Measurements from ENCODE around the gene CD40.

Gene CD40

DNA sequence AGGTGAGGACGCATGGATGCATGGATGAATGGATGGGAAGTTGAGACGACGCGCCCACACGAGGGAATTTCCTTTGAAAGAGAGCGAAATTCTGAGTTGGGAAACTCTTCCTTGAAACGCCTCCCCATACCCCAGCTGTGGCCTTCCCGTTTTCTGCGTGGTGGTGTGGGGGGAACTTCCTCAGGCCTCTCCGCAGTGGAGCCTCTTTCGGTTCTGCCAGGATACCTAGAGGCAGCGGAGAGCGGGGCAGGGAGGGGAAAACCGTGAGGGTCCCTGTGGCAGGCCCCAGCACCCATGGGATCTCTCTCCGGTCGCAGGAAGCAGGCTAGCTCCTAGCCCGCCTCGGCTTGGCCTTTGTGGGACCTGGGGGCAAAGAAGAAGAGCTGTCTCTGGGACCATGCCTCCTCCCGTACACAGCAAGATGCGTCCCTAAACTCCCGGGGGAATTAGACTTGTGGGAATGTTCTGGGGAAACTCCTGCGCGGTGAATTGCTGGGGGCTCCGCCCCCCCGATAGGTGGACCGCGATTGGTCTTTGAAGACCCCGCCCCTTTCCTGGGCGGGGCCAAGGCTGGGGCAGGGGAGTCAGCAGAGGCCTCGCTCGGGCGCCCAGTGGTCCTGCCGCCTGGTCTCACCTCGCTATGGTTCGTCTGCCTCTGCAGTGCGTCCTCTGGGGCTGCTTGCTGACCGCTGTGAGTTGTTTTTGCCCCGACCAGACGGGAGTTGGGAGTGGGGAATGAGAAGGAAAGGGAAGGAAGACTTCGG is at the start of gene CD40:
Gene CD40, plus strand, starts transcription at position 611 of the 764 bp plus-strand sequence. Its CDS starts 30 bp downstream, at position 641.
- no peaks in the 10 kb centered on the region for H3K9me3 ChIP-seq (ENCODE audit: control insufficient read depth, insufficient read depth, low read length)
- H3K36me3 ChIP-seq (ENCODE audit: insufficient read depth, low read length), result no peaks in the 10 kb centered on the region
- peak within 1 kb of the TSS; percentile 50 for H3K9ac ChIP-seq (ENCODE audit: low read depth, low read length)
- no peaks in the 10 kb centered on the region for H3K4me1 ChIP-seq (ENCODE audit: insufficient read depth, low read length)

DNA sequence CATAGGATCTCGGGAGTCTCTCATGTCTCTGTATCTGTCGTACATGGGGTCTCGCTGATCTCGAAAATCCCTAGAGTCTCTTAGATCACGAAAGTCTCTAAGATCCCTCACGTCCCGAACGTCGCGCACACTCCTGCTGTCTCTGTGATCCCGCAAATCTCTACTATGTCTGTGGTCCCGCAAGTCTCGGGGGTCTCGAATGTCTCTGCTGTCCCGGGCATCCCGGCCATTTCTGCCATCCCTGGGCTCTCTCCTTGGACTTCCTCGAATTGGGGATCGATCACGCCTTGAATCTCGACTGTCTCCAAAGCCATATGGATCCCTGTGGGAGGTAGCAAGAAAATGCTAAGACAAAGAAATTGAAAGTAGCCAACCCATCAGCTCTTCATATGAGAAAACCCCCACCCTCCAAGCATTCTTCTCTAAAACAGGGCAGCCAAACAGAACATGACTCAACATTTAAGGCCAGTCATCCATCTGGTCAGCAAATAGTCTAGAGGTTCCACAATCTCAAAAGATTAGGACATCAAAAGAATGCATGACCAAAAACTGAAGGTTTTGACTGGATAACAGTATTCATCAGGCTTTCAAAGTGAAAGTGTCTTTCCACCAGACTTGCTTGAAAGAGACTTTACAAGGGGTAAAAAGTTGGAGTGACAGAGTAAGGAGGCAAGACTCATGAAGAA is 47.8 kb upstream of the CD40 start:
- peaks cover 5% of the 10 kb centered on the region for H3K36me3 ChIP-seq (ENCODE audit: insufficient read depth, low read length)

DNA sequence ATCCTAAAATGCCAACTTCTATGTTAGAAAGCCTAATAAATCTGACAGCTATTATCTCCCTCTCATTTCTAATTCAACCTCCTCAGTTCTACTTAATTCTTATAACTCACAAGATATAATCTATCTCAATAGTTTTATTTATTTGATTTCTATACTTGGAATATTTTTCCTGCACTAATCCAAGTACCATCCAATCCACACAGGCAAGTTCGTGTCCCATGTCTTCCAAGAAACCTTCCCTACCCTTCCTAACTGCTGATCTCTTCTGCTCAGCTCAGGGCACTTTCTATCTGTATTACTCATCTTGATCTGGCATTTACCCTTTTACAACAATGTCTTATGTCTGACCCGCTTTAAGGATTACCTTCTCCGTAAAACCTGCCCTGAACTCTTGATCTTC is 46.5 kb upstream of the CD40 start:
- no peaks in the 10 kb centered on the region for H3K9me3 ChIP-seq (ENCODE audit: control insufficient read depth, insufficient read depth, low read length)
- peaks cover 8% of the 10 kb centered on the region for H3K36me3 ChIP-seq (ENCODE audit: insufficient read depth, low read length)
- no peak overlapping the region for H3K9ac ChIP-seq (ENCODE audit: low read depth, low read length)
- peaks cover 28% of the 10 kb centered on the region for H3K4me1 ChIP-seq (ENCODE audit: insufficient read depth, low read length)

More for the DNA sequence above, 47.8 kb upstream of the CD40 start:
- H3K4me1 ChIP-seq (ENCODE audit: insufficient read depth, low read length), result peaks cover 24% of the 10 kb centered on the region
- H3K9me3 ChIP-seq (ENCODE audit: control insufficient read depth, insufficient read depth, low read length), result no peaks in the 10 kb centered on the region
- no peak overlapping the region for H3K9ac ChIP-seq (ENCODE audit: low read depth, low read length)

DNA sequence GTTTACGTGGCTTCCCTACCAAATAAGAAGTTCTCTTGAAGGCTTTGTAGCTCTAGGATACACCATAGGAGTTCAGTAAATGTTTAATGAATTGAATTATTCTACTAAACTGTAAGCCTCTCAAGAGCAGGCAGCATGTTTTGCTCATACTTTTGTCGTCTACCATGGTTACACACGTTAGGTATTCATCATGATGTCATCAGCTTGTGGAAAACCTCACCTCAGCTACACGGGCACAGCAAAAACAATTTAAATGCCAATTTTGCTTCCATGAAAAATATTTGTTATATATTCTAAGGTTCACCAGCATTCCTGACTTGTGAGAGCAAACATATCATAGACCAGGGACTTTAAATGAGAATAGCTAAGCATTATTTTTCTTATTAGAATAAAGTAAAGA is 45.1 kb upstream of the CD40 start:
- Histone ChIP-seq H3K9ac (ENCODE audit: low read depth, low read length) (no peak overlapping the region), H3K4me1 (ENCODE audit: insufficient read depth, low read length) (peaks cover 30% of the 10 kb centered on the region), H3K36me3 (ENCODE audit: insufficient read depth, low read length) (peaks cover 3% of the 10 kb centered on the region; the same call in 1 of the 2 replicates), H3K9me3 (ENCODE audit: control insufficient read depth, insufficient read depth, low read length) (no peaks in the 10 kb centered on the region)

DNA sequence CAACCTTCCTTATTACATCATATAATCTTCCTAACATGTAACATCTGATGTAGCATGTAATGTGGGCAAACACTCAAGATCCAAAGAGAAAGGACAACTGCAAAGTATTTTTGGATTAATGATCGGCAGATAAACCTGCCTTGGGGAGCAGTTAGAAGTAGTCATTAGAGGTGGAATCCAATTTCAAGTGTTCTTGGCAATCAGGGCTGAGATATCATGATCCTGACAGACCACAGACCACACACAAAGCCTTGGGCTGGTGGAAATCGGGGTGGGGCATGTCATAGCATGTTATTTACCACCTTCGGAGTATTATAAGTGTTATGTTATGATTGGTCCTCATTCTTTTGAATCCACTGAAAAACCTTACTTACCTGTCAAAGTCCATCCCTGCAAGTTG is 44.7 kb upstream of the CD40 start:
- H3K9me3 ChIP-seq (ENCODE audit: control insufficient read depth, insufficient read depth, low read length), result no peaks in the 10 kb centered on the region
- no peak overlapping the region for H3K9ac ChIP-seq (ENCODE audit: low read depth, low read length)
- H3K4me1 ChIP-seq (ENCODE audit: insufficient read depth, low read length), result peaks cover 30% of the 10 kb centered on the region
- peaks cover 3% of the 10 kb centered on the region; the same call in 1 of the 2 replicates for H3K36me3 ChIP-seq (ENCODE audit: insufficient read depth, low read length)

DNA sequence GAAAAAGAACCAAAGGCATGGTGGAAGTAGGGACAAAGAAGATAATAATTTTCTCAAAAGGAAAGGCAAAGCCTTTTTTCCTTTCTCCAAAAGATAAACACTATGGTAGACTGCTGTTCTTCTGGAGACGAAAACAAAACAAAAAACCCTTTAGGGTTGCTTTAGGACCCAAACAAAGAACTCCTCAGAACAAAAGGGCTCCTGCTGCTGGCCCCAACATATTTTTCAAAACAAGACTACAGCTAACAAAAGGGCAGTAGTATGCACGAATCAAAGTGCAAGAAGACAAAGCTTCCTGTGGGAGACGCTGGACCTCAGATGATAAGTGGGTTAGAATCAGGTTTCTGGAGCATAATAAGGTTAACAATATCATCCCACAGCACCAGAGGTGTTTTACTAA is 44.1 kb upstream of the CD40 start:
- Histone ChIP-seq H3K9me3 (ENCODE audit: control insufficient read depth, insufficient read depth, low read length) (no peaks in the 10 kb centered on the region), H3K36me3 (ENCODE audit: insufficient read depth, low read length) (peaks cover 3% of the 10 kb centered on the region; the same call in 1 of the 2 replicates), H3K9ac (ENCODE audit: low read depth, low read length) (no peak overlapping the region), H3K4me1 (ENCODE audit: insufficient read depth, low read length) (peaks cover 30% of the 10 kb centered on the region)

DNA sequence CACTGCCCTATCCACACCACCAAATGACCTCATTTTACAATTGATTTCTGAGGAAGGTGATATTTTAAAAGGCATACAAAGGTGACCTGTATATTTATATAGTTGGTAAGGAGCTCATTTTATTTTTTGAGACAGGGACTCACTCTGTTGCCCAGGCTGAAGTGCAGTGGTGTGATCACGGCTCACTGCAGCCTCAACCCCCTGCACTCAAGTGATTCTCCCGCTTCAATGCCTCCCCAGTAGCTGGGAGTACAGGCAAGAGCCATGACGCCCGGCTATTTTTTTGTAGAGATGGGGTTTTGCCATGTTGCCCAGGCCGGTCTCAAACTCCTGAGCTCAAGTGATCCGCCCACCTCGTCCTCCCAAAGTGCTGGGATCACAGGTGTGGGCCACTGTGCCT is 41.3 kb upstream of the CD40 start:
- Histone ChIP-seq H3K9ac (ENCODE audit: low read depth, low read length) (no peak overlapping the region), H3K9me3 (ENCODE audit: control insufficient read depth, insufficient read depth, low read length) (no peaks in the 10 kb centered on the region), H3K4me1 (ENCODE audit: insufficient read depth, low read length) (peaks cover 27% of the 10 kb centered on the region), H3K36me3 (ENCODE audit: insufficient read depth, low read length) (peaks cover 3% of the 10 kb centered on the region; the same call in 1 of the 2 replicates)

DNA sequence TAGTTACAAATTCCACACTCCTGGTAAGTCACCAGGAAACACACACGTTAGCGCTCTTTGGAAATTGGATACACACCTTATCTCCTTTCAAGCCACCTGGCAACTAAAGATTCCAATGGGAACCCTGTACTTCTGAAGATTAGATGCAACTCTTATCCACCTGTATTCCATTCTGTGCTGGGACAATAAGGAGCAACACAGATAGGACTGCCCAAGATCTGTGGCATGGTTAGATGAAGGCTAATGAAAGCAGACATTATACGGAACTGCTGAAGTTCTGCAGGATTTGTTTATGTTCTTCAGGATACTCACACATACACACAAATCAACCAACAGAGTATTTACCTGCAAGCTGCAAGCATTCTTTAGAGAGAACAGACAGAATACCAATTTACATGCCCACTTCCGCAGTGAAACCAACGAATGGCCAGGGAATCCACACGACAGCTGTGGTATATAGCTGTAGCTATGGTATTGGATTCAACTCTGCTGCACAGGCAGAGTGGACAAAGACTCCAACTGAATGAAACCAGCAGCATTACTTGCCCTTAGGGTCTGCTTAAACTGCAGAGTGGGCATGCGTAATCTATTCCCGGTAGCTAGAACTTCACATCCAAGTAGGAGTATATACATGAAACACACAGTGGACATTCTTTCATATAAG is 40.3 kb upstream of the CD40 start:
- H3K4me1 ChIP-seq (ENCODE audit: insufficient read depth, low read length), result peaks cover 25% of the 10 kb centered on the region
- no peaks in the 10 kb centered on the region for H3K9me3 ChIP-seq (ENCODE audit: control insufficient read depth, insufficient read depth, low read length)
- H3K36me3 ChIP-seq (ENCODE audit: insufficient read depth, low read length), result peaks cover 3% of the 10 kb centered on the region; the same call in 1 of the 2 replicates
- no peak overlapping the region for H3K9ac ChIP-seq (ENCODE audit: low read depth, low read length)

DNA sequence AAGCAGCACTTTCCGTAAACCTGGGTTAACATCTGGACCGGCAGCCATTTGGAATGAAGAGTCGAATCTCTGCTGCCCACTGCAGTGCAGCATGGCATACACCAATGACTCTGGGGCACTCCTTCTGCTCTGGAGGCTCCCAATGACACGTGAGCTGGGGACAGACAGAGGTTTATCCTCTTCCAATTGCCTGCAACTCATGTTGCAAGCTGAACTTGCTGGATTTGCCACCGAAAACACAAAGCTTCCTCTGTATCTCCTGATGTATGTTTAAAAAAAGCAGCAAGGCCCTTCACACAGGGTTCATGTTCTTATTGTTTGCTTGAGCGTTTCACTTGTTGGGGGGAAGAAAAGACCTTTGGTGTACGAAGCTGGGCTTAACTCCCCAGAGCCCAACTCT is 39.2 kb upstream of the CD40 start:
- H3K9me3 ChIP-seq (ENCODE audit: control insufficient read depth, insufficient read depth, low read length), result no peaks in the 10 kb centered on the region
- peaks cover 3% of the 10 kb centered on the region; the same call in 1 of the 2 replicates for H3K36me3 ChIP-seq (ENCODE audit: insufficient read depth, low read length)
- no peak overlapping the region for H3K9ac ChIP-seq (ENCODE audit: low read depth, low read length)
- peaks cover 16% of the 10 kb centered on the region for H3K4me1 ChIP-seq (ENCODE audit: insufficient read depth, low read length)

DNA sequence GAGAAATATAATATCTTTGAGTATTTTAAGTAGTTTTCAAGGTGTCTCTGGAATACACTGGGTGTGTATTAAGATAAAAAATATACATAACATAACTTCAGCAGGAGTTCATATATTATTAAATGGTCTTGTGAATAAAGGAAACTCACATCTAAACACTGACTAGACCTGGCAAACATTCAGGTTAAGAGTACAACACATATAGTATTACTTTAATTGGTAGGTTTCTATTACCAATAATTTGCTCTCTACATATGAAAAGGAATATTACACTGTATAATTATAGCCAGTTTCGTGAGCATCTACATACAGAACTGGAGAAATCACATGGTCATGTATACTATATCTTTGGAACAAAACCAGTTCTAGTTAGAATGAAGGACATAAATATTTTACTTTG is 37.0 kb upstream of the CD40 start:
- H3K9me3 ChIP-seq (ENCODE audit: control insufficient read depth, insufficient read depth, low read length), result no peaks in the 10 kb centered on the region
- no peak overlapping the region for H3K9ac ChIP-seq (ENCODE audit: low read depth, low read length)
- H3K4me1 ChIP-seq (ENCODE audit: insufficient read depth, low read length), result peaks cover 9% of the 10 kb centered on the region; the same call in 1 of the 2 replicates
- no peaks in the 10 kb centered on the region for H3K36me3 ChIP-seq (ENCODE audit: insufficient read depth, low read length)

DNA sequence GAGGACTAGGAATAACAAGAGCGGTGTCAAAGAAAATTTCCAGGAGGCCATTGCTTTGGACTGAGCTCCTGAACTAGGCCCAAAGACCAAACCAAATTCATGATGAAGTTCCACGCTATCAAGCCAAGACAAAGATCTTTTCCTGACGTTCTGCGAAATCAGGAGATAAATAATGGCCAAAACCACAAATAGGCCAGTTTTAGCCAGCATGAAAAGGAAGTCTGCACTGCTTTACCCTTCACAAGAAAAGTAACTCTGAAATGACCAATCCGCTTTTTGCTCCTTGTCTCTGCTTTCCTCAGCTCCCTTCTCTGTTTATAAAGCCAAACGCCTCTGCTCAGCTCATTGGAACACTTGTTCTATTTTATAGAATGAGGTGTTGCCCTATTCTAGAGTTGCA is 35.0 kb upstream of the CD40 start:
- Histone ChIP-seq H3K4me1 (ENCODE audit: insufficient read depth, low read length) (peaks cover 5% of the 10 kb centered on the region; the same call in 1 of the 2 replicates), H3K9me3 (ENCODE audit: control insufficient read depth, insufficient read depth, low read length) (no peaks in the 10 kb centered on the region), H3K36me3 (ENCODE audit: insufficient read depth, low read length) (no peaks in the 10 kb centered on the region), H3K9ac (ENCODE audit: low read depth, low read length) (no peak overlapping the region)

DNA sequence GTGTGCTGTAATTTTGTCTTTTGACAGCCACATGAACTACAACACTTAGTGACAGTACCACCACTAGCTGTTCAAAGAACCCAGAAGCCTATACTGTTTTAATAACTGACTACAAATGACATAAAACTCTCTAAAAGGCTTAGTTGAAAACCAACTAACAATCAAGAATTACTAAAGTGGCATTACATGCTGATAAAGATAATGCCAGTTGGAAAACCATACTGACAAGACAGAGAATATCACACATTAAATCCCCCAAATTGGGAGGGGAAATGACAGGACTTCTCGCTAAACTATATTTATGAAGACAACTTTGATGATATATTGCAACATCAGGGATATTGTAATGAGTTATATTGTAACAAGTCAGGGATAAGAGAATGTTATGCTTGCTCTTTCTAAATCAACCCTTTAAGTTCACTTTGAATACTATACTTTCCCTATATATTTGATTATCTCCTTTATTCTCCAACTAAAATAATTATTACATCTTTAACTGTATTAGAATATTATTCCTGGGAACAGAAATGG is 34.5 kb upstream of the CD40 start:
- no peaks in the 10 kb centered on the region for H3K36me3 ChIP-seq (ENCODE audit: insufficient read depth, low read length)
- peaks cover 8% of the 10 kb centered on the region; the same call in 1 of the 2 replicates for H3K4me1 ChIP-seq (ENCODE audit: insufficient read depth, low read length)
- H3K9ac ChIP-seq (ENCODE audit: low read depth, low read length), result no peak overlapping the region
- H3K9me3 ChIP-seq (ENCODE audit: control insufficient read depth, insufficient read depth, low read length), result no peaks in the 10 kb centered on the region

DNA sequence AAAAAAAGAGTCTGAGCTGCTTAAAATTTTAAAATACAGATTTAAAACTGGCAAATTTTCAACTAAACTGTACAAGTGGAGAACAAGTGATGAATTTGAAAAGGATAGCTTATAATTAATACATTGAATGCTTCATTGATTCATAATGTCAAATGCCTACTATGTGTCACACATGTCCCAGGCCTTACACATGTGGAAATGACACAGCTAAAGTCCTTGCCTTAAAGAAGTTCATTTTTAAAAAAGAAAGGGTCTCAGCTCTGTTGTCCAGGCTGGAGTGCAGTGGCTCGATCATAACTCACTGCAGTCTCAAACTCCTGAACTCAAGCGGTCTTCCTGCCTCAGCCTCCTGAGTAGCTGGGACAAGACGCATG is 33.3 kb upstream of the CD40 start:
- H3K9ac ChIP-seq (ENCODE audit: low read depth, low read length), result no peak overlapping the region
- peaks cover 8% of the 10 kb centered on the region; the same call in 1 of the 2 replicates for H3K4me1 ChIP-seq (ENCODE audit: insufficient read depth, low read length)

DNA sequence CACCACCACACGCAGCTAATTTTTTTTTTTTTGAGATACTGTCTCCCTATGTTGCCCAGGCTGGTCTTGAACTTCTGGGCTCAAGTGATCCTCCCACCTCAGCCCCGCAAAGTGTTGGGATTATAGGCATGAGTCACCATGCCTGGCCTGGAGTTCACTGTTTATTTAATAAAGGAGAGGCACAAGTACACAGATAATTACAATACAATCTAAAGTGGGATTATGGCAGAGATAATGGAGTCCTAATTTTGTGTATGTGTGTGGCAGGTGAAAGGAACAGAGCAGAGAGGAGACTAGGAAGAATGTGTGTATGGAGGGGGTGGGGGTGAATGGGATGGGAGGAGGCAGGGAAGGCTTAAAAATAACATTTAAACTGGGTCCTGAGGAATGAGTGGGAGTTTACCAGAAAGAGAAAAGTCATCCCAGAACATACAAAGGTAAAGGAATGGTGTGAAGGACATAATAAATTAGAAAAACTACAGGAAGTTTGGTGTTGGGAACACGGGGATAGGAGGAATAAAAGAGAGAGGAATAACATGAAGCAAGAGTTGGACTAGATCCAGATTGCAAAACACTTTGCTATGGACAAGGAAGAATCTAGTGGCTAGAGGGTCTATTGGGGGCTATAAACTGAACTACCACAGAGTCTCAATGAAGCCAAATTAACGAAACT is 32.8 kb upstream of the CD40 start:
- H3K9me3 ChIP-seq (ENCODE audit: control insufficient read depth, insufficient read depth, low read length), result no peaks in the 10 kb centered on the region
- no peaks in the 10 kb centered on the region for H3K36me3 ChIP-seq (ENCODE audit: insufficient read depth, low read length)
- no peak overlapping the region for H3K9ac ChIP-seq (ENCODE audit: low read depth, low read length)
- peaks cover 8% of the 10 kb centered on the region; the same call in 1 of the 2 replicates for H3K4me1 ChIP-seq (ENCODE audit: insufficient read depth, low read length)

More for the DNA sequence above, 33.3 kb upstream of the CD40 start:
- H3K9me3 ChIP-seq (ENCODE audit: control insufficient read depth, insufficient read depth, low read length), result no peaks in the 10 kb centered on the region
- no peaks in the 10 kb centered on the region for H3K36me3 ChIP-seq (ENCODE audit: insufficient read depth, low read length)
